Neuronal stem cell (in vitro differentiated cells): ENCODE results near the gene MN1.
A peak's percentile ranks its signal among the peaks of the same experiment; 100 is the strongest.

Experiments
- DNase-seq: peaks from one replicate; pipeline ENCODE4 v3.0.0-alpha.2; 2013; ENCODE audit warnings: low spot score
- H2AFZ ChIP-seq: one replicate; pipeline ENCODE4 v1.6.1; 2013; ENCODE audit warnings: mild to moderate bottlenecking, low read length, inconsistent platforms
- H2AK5ac ChIP-seq: 2 replicates; pipeline ENCODE4 v1.6.1; 2013; ENCODE audit warnings: low read depth, mild to moderate bottlenecking, inconsistent platforms, low read length, moderate library complexity, mixed read lengths
- H2BK120ac ChIP-seq: 2 replicates; pipeline ENCODE4 v1.6.1; 2013; ENCODE audit warnings: low read depth, mild to moderate bottlenecking, inconsistent platforms, low read length, moderate library complexity, mixed read lengths
- H2BK12ac ChIP-seq: one replicate; pipeline ENCODE4 v1.6.1; 2013; ENCODE audit warnings: low read length, inconsistent platforms
- H2BK15ac ChIP-seq: 2 replicates; pipeline ENCODE4 v1.6.1; 2013; ENCODE audit warnings: mild to moderate bottlenecking, low read length, inconsistent platforms, mixed read lengths
- H2BK5ac ChIP-seq: one replicate; pipeline ENCODE4 v1.6.1; 2013; ENCODE audit warnings: inconsistent platforms, mild to moderate bottlenecking, low read length, moderate library complexity
- H3K14ac ChIP-seq: one replicate; pipeline ENCODE4 v1.6.1; 2013; ENCODE audit warnings: low read length, inconsistent platforms
- H3K18ac ChIP-seq: 2 replicates; pipeline ENCODE4 v1.6.1; 2013; ENCODE audit warnings: low read length, inconsistent platforms
- H3K23ac ChIP-seq: 2 replicates; pipeline ENCODE4 v1.6.1; 2013; ENCODE audit warnings: low read depth, mild to moderate bottlenecking, mixed read lengths, low read length, inconsistent platforms; ENCODE audit not compliant: poor library complexity
- H3K27ac ChIP-seq: replicated peaks from 3 replicates; pipeline ENCODE4 v1.5.1; 2013; ENCODE audit warnings: low read length, inconsistent platforms
- H3K27me3 ChIP-seq, 3 experiments: 2 replicates each; pipeline ENCODE4 v1.6.1; 2013; ENCODE audit warnings: low read length in 3 of 3, mild to moderate bottlenecking in 2 of 3, inconsistent platforms in 1 of 3, low read depth in 1 of 3, mixed read lengths in 1 of 3, moderate library complexity in 1 of 3; ENCODE audit not compliant: control insufficient read depth in 3 of 3, insufficient read depth in 3 of 3
- H3K36me3 ChIP-seq, 2 donors: replicated peaks in 1 of 2; 2 replicates each; pipeline ENCODE4 v1.6.1; 2013; ENCODE audit warnings: low read length in 2 of 2; ENCODE audit not compliant: control insufficient read depth in 2 of 2, insufficient read depth in 2 of 2
- H3K4ac ChIP-seq: 2 replicates; pipeline ENCODE4 v1.6.1; 2013; ENCODE audit warnings: inconsistent platforms, mild to moderate bottlenecking, low read length, moderate library complexity
- H3K4me1 ChIP-seq, 2 donors: 1 replicate in 1 of 2; 2 replicates in 1 of 2; pipeline ENCODE4 v1.6.1; 2013; ENCODE audit warnings: low read length in 2 of 2, low read depth in 1 of 2; ENCODE audit not compliant: control insufficient read depth in 2 of 2, insufficient read depth in 1 of 2
- H3K4me2 ChIP-seq: one replicate; pipeline ENCODE4 v1.6.1; 2013; ENCODE audit warnings: mild to moderate bottlenecking, low read length, inconsistent platforms; ENCODE audit not compliant: insufficient read depth, poor library complexity, severe bottlenecking
- H3K4me3 ChIP-seq, 2 donors: 2 replicates each; pipeline ENCODE4 v1.5.1; 2013; ENCODE audit warnings: low read length in 2 of 2, mild to moderate bottlenecking in 2 of 2, inconsistent platforms in 1 of 2, moderate library complexity in 1 of 2
- H3K79me1 ChIP-seq: one replicate; pipeline ENCODE4 v1.6.1; 2013; ENCODE audit warnings: low read depth, mild to moderate bottlenecking, inconsistent platforms, low read length, moderate library complexity
- H3K9ac ChIP-seq: one replicate; pipeline ENCODE4 v1.6.1; 2013; ENCODE audit warnings: mild to moderate bottlenecking, low read depth, low read length, inconsistent platforms; ENCODE audit not compliant: poor library complexity
- H3K9me3 ChIP-seq, 2 donors: replicated peaks in 1 of 2; 2 replicates each; pipeline versions ENCODE3 to v1.6.1; 2013; ENCODE audit warnings: low read length in 2 of 2, mild to moderate bottlenecking in 2 of 2, inconsistent platforms in 1 of 2, low read depth in 1 of 2, mixed read lengths in 1 of 2, moderate library complexity in 1 of 2; ENCODE audit not compliant: control insufficient read depth in 2 of 2, insufficient read depth in 1 of 2
- H4K8ac ChIP-seq: one replicate; pipeline ENCODE4 v1.6.1; 2013; ENCODE audit warnings: low read depth, mild to moderate bottlenecking, inconsistent platforms, low read length, moderate library complexity
- H4K91ac ChIP-seq: one replicate; pipeline ENCODE4 v1.6.1; 2013; ENCODE audit warnings: low read length, low read depth, mild to moderate bottlenecking, inconsistent platforms; ENCODE audit not compliant: poor library complexity
- WGBS, 2 donors: extraction: QIAGEN DNeasy Blood & Tissue Kit; methylation state at CpG; one replicate each; pipeline ENCODE4 v1.1.7; 2013; ENCODE audit warnings: missing lambda C conversion rate in 2 of 2, mixed read lengths in 1 of 2; ENCODE audit not compliant: insufficient read length in 2 of 2, insufficient replicate concordance in 1 of 2; ENCODE audit errors: extremely low coverage in 2 of 2; 5-methylcytosine and 5-hydroxymethylcytosine counted together

Gene MN1

GRCh38 chr22:27804470-27805297, 3.1 kb upstream of the MN1 start:
- H3K23ac ChIP-seq = no peak overlapping the region
- peak overlapping the region; percentile 59 for H2AFZ ChIP-seq
- peak overlapping the region; percentile 5 for H2BK12ac ChIP-seq
- H4K91ac ChIP-seq = no peak overlapping the region
- WGBS, 2 donors = no CpG with 5 or more reads among the region's 31 CpGs
- H3K18ac ChIP-seq = peak overlapping the region; percentile 82
- H3K79me1 ChIP-seq = peaks cover 6% of the 10 kb centered on the region
- no peak overlapping the region for H4K8ac ChIP-seq
- H2AK5ac ChIP-seq = peak overlapping the region; percentile 38
- H3K4me3 ChIP-seq = peak overlapping the region in 1 of 2 donors; percentile 58
- H3K27ac ChIP-seq = no peak overlapping the region
- DNase-seq = peak; percentile 64
- H2BK5ac ChIP-seq = peak overlapping the region; percentile 69
- H3K36me3 ChIP-seq = peaks cover 0 to 8% of the 10 kb centered on the region in 2 donors
- peak overlapping the region; percentile 75 for H3K9ac ChIP-seq
- no peak overlapping the region for H3K4me2 ChIP-seq
- peak overlapping the region; percentile 40 for H2BK15ac ChIP-seq
- H3K4ac ChIP-seq = peak overlapping the region; percentile 71
- no peaks in the 10 kb centered on the region for H3K9me3 ChIP-seq
- peak overlapping the region; percentile 21 for H2BK120ac ChIP-seq
- peak overlapping the region; percentile 17 for H3K14ac ChIP-seq
- H3K4me1 ChIP-seq = peaks cover 21 to 35% of the 10 kb centered on the region in 2 donors
- H3K27me3 ChIP-seq = no peaks in the 10 kb centered on the region

DNA sequence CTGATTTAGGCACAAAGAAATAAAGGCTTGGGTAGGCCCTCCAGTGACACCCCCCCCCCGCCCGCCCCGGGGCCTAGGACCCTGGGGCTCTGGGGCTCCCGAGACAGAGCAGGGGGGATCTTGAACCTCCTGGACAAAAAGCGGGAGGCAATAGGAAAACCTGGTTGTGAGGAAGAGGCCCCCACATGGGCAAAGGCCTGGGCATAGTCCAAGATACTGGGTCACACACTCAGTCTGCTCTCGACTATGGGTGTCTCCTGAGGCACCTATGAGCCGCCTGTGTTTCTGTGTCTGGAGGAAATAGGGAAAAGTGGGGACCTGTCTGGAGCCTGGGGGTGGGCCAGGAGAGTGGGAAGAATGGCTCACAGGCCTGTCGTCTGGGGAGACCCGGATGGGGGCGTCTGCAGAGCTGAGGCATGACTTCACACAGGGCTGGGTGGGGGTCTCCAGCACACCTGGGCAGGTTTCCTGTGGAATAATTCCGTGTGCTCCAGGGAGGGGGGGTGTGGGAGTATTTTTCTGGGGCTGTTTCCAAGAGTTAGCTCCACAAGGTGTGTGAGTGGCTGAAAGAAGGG, 2.4 kb upstream of the MN1 start:
- DNase-seq = no peak
- WGBS, 2 donors = no CpG with 5 or more reads among the region's 11 CpGs

GRCh38 chr22:27802346-27803073, 954 bp upstream of the MN1 start:
- H3K27ac ChIP-seq = peak overlapping the region; percentile 85
- peaks cover 0 to 27% of the 10 kb centered on the region in 2 donors for H3K36me3 ChIP-seq

More for the DNA sequence above, 2.4 kb upstream of the MN1 start:
- Histone ChIP-seq H2BK15ac (peak overlapping the region; percentile 13), H3K4ac (no peak overlapping the region), H2BK12ac (no peak overlapping the region), H3K23ac (no peak overlapping the region), H3K27me3 (no peaks in the 10 kb centered on the region), H3K9me3 (no peaks in the 10 kb centered on the region), H3K4me2 (no peak overlapping the region), H3K14ac (no peak overlapping the region), H4K8ac (no peak overlapping the region), H3K27ac (no peak overlapping the region), H3K36me3 (peaks cover 0 to 14% of the 10 kb centered on the region in 2 donors), H3K18ac (peak overlapping the region; percentile 66), H2BK120ac (peak overlapping the region; percentile 21), H3K9ac (no peak overlapping the region), H2AFZ (no peak overlapping the region), H3K4me1 (peaks cover 25 to 37% of the 10 kb centered on the region in 2 donors), H4K91ac (no peak overlapping the region), H3K79me1 (peaks cover 9% of the 10 kb centered on the region), H2BK5ac (peak overlapping the region; percentile 69), H2AK5ac (peak overlapping the region; percentile 36), H3K4me3 (no peak overlapping the region)

More at GRCh38 chr22:27802346-27803073, 954 bp upstream of the MN1 start:
- Histone ChIP-seq H2BK120ac (peak overlapping the region; percentile 100), H2AFZ (peak overlapping the region; percentile 88), H2BK5ac (peak overlapping the region; percentile 97), H3K14ac (no peak overlapping the region), H3K4me3 (peak overlapping the region; percentile 66 to 95), H3K4me2 (peak overlapping the region; percentile 95), H3K27me3 (no peaks in the 10 kb centered on the region), H3K4me1 (peaks cover 29 to 31% of the 10 kb centered on the region in 2 donors), H3K9me3 (no peaks in the 10 kb centered on the region), H4K91ac (peak overlapping the region; percentile 56), H3K4ac (no peak overlapping the region), H4K8ac (no peak overlapping the region), H2AK5ac (peak overlapping the region; percentile 68), H3K23ac (no peak overlapping the region), H3K18ac (peak overlapping the region; percentile 95), H2BK15ac (peak overlapping the region; percentile 26), H3K79me1 (peaks cover 18% of the 10 kb centered on the region), H2BK12ac (no peak overlapping the region), H3K9ac (peak overlapping the region; percentile 56)
- DNase-seq = no peak
- no CpG with 5 or more reads among the region's 35 CpGs for WGBS, 2 donors
